ENCODE data around the gene CELA3A. TPM values are rescaled to one million over a fixed set of nuclear protein-coding genes. Genes with fewer than 3 reads are reported as not detected.

The CELA3A gene
- total RNA-seq, 4 donors from 2014 or later: 0.74 to 2.4 TPM; not detected in 2

GRCh38 chr1:22040286-22040623 lies 38.8 kb downstream of the CELA3A start:
- no peak for ATAC-seq (ENCODE audit: low FRiP score)
- TF ChIP-seq, protein P1, sequence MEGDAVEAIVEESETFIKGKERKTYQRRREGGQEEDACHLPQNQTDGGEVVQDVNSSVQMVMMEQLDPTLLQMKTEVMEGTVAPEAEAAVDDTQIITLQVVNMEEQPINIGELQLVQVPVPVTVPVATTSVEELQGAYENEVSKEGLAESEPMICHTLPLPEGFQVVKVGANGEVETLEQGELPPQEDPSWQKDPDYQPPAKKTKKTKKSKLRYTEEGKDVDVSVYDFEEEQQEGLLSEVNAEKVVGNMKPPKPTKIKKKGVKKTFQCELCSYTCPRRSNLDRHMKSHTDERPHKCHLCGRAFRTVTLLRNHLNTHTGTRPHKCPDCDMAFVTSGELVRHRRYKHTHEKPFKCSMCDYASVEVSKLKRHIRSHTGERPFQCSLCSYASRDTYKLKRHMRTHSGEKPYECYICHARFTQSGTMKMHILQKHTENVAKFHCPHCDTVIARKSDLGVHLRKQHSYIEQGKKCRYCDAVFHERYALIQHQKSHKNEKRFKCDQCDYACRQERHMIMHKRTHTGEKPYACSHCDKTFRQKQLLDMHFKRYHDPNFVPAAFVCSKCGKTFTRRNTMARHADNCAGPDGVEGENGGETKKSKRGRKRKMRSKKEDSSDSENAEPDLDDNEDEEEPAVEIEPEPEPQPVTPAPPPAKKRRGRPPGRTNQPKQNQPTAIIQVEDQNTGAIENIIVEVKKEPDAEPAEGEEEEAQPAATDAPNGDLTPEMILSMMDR (IDR thresholded peaks at IDR 0.05): no peak
- DNase-seq (ENCODE audit: low spot score): no peak

- DNase-seq (ENCODE audit: low spot score): no peak
- ATAC-seq (ENCODE audit: low FRiP score): no peak
- TF ChIP-seq, protein P1 (IDR thresholded peaks at IDR 0.05): no peak
These were observed 40.0 kb downstream of the CELA3A start for GRCh38 chr1:22041505-22041904.

DNA sequence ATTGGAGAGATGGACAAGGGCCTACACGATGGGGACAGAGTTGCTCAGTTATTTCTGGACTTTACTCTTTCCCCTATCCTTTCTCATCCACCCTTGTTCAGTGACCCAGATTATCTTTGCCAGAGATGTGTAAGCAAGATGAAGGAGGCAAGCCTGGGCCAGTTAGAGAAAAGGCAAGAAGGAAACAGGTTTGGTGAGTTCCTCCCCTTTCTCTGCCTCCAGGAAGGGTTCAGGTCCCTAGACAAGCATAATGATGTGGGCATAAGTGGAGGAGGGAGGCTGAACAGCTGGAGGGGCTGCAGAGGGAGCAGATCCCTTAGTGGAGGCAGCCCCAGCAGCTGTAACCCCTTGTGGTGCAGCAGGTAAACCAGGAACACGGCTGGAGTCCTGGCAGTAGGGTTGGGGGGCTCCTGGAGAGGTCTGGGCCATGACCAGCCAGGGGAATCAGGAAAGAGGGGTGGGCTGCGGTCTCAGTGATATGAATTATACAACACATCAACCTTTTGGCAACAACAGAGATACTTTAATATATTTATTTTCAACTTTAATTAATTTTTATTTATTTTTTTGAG lies 41.8 kb downstream of the CELA3A start:
- TF ChIP-seq, protein P1 (IDR thresholded peaks at IDR 0.05): no peak
- no peak for ATAC-seq (ENCODE audit: low FRiP score)
- DNase-seq (ENCODE audit: low spot score): no peak

DNA sequence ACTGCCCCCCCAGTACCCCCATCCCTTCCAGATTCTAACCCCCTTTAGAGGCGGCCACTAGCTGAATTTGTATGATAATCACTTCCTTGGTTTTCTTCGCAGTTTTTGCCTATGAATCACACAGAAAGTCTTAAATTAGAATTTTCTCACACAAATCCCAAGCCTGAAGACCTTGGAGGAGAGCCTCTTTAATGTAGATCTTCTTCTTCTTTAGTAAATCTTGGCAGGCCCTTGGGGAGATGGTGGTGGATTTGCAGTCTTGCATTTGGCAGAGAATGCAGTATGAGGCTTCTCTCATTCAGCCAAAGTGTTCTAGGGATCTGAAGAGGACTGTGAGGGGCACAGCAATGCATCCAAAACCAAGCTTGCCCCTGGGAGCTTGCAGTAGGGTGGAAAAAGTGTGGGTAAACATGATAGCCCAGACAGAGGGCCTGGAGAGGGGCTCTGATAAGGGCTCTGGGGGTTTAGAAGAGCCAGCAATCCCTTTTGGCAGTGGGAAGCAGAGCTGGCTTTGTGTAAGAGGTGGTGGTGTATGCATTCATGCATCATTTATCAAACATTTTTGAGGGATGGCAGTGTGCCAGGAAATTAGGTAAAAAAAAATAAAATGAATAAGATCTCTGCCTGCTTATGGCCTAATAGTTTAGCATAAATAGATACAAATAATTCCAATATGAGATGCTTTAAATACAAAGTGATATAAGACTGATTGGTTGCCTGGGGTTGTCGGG lies 43.4 kb downstream of the CELA3A start:
- TF ChIP-seq, protein P1 (IDR thresholded peaks at IDR 0.05): no peak
- no peak for ATAC-seq (ENCODE audit: low FRiP score)

GRCh38 chr1:22045604-22046228 lies 44.3 kb downstream of the CELA3A start:
- TF ChIP-seq, protein P1 (IDR thresholded peaks at IDR 0.05): no peak
- no peak for DNase-seq (ENCODE audit: low spot score)
- no peak for ATAC-seq (ENCODE audit: low FRiP score)

More for the DNA sequence above, 43.4 kb downstream of the CELA3A start:
- DNase-seq (ENCODE audit: low spot score): no peak

DNA sequence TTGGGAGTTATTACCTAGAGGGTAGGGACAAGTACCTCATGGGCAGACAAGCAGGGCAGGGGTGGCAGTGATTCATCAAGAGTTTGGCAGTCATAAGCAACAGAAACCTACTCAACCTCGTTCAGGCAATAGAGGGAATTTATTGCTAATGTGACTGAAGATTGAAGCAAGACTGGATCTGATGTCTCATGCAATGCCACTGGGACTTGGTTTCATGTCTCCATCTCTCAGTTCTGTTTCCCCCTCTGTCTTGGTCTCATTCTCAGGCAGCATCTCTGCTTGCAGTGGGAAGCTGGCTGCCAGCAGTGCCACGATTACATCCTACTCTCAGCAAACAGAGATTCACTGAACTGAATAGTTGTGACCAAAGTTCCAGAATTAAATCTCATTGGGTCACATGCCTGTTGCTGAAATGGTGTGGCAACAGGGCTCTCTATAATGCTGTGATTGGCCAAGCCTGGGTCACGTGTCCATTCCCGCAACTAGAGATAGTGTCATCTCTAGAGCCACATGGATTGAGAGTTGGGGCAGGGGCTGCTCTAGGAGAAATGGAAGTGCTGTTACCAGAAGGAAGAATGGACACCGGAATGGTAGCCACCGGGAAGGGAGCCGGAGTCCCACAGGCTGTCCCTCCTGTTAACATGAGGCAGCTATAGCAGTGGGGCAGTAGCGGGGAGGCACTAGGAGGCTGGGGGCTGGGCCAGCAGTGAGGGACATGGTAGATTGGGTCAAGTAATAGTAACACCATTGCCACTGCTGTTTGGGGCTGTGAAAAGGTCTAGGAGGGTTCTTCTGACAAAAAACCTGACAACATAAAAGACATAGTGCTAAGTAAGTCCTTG lies 47.1 kb downstream of the CELA3A start:
- ATAC-seq (ENCODE audit: low FRiP score) (no peak), DNase-seq (ENCODE audit: low spot score) (no peak)
- TF ChIP-seq, protein P1 (IDR thresholded peaks at IDR 0.05): no peak
